Thyroid gland (tissue), 4 donors: ENCODE results near the gene ARHGEF10L.
"Not testable (repeated sequence)": the region's sequence is repeated elsewhere in the genome, so short reads cannot be mapped to it uniquely, and the experiment has no call there.

Source experiments
- POLR2A ChIP-seq, 2 donors: fragments of 450-650 bp; IDR thresholded peaks; one replicate each; pipeline ENCODE4 v1.6.1; 2017; ENCODE audit warnings: antibody characterized with exemption in 2 of 2, mild to moderate bottlenecking in 2 of 2, moderate library complexity in 1 of 2
- TF ChIP-seq, protein P1 (sequence below), 6 experiments: fragments of 200-600 bp in 3 of 6; fragments of 450-650 bp in 3 of 6; sonication (generic) in 3 of 6; IDR thresholded peaks; one replicate each; pipeline ENCODE4 v1.5.1; 2016 to 2019; ENCODE audit warnings: antibody characterized with exemption in 6 of 6, mild to moderate bottlenecking in 2 of 6, inconsistent platforms in 1 of 6, moderate library complexity in 1 of 6

DNA sequence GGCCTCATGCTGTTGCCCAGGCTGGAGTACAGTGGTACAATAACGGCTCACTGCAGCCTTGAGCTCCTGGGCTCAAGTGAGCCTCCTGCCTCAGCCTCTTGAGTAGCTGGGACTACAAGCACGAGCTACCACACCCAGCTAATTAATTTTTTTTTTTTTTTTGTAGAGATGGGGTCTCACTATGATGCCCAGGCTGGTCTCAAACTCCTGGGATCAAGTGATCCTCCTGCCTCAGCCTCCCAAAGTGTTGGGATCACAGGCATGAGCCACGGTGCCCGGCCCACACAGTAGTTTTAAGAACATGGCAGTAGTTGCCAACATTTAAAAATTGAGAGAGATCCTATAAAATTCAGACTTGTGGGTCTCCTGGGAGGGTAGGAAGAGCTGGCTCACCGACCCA, 89.5 kb downstream of the ARHGEF10L start:
- TF ChIP-seq, protein P1, sequence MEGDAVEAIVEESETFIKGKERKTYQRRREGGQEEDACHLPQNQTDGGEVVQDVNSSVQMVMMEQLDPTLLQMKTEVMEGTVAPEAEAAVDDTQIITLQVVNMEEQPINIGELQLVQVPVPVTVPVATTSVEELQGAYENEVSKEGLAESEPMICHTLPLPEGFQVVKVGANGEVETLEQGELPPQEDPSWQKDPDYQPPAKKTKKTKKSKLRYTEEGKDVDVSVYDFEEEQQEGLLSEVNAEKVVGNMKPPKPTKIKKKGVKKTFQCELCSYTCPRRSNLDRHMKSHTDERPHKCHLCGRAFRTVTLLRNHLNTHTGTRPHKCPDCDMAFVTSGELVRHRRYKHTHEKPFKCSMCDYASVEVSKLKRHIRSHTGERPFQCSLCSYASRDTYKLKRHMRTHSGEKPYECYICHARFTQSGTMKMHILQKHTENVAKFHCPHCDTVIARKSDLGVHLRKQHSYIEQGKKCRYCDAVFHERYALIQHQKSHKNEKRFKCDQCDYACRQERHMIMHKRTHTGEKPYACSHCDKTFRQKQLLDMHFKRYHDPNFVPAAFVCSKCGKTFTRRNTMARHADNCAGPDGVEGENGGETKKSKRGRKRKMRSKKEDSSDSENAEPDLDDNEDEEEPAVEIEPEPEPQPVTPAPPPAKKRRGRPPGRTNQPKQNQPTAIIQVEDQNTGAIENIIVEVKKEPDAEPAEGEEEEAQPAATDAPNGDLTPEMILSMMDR (IDR thresholded peaks at IDR 0.05), result not testable (repeated sequence)
- not testable (repeated sequence) for TF ChIP-seq POLR2A (IDR thresholded peaks at IDR 0.05)
